PC-3 (cell line): Measurements from ENCODE around the gene CEACAM19. TPM values are rescaled to one million over a fixed set of nuclear protein-coding genes. Genes with fewer than 3 reads are reported as not detected.

Source experiments
- ATAC-seq: fragments of 200-7000 bp; cut with Tn5 transposase; 2 replicates; pipeline ENCODE4 v1.9.1; 2020; ENCODE audit warnings: mild to moderate bottlenecking, moderate library complexity
- BruUV-seq: library from RNA; stranded (reverse); fragments of 400-500 nt; replicated peaks from 2 replicates; lab custom pipeline; 2021; lab: Mats Ljungman, UMichigan
- CTCF ChIA-PET: fragments of 300-600 bp; sonication (Branson Sonifier 250); formaldehyde crosslinking; loops from one replicate; lab custom pipeline; 2022; ENCODE audit warnings: antibody characterized with exemption; lab: Charles Lee
- POLR2A ChIA-PET: fragments of 300-600 bp; sonication (Branson Sonifier 250); formaldehyde crosslinking; loops from one replicate; lab custom pipeline; 2022; ENCODE audit warnings: antibody characterized with exemption; ENCODE audit not compliant: unreplicated experiment; lab: Charles Lee
- DNase-seq: peaks from one replicate; pipeline ENCODE4 v3.0.0-alpha.2; 2015
- H2AFZ ChIP-seq: fragments of 300-600 bp; sonication (generic); 2 replicates; pipeline ENCODE4 v1.6.0; 2016; ENCODE audit warnings: antibody characterized with exemption, low read length
- H3F3A ChIP-seq: fragments of 300-600 bp; sonication (generic); one replicate; pipeline ENCODE4 v1.6.0; 2017; ENCODE audit warnings: antibody characterized with exemption, low read length, control low read depth, mild to moderate bottlenecking; ENCODE audit not compliant: unreplicated experiment
- H3K27ac ChIP-seq: fragments of 300-600 bp; sonication (generic); 2 replicates; pipeline ENCODE4 v1.5.1; 2016; ENCODE audit warnings: mild to moderate bottlenecking, low read length
- H3K27me3 ChIP-seq: fragments of 300-600 bp; sonication (generic); 2 replicates; pipeline ENCODE4 v1.6.1; 2016; ENCODE audit warnings: low read length, mixed read lengths
- H3K36me3 ChIP-seq: fragments of 300-600 bp; sonication (generic); 2 replicates; pipeline ENCODE4 v1.6.1; 2016; ENCODE audit warnings: low read depth, mixed run types, low read length, mixed read lengths
- H3K4me1 ChIP-seq: fragments of 300-600 bp; sonication (generic); 2 replicates; pipeline ENCODE4 v1.5.1; 2016; ENCODE audit warnings: low read length; ENCODE audit not compliant: insufficient read depth
- H3K4me2 ChIP-seq: fragments of 300-600 bp; sonication (generic); 2 replicates; pipeline ENCODE4 v1.6.0; 2016; ENCODE audit warnings: low read length
- H3K4me3 ChIP-seq: fragments of 300-600 bp; sonication (generic); 2 replicates; pipeline ENCODE4 v1.5.1; 2016; ENCODE audit warnings: mild to moderate bottlenecking, low read length, mixed read lengths
- H3K79me2 ChIP-seq: fragments of 300-600 bp; sonication (generic); 2 replicates; pipeline ENCODE4 v1.6.1; 2017; ENCODE audit warnings: low read length, mixed read lengths
- H3K9ac ChIP-seq: fragments of 300-600 bp; sonication (generic); 2 replicates; pipeline ENCODE4 v1.6.0; 2016; ENCODE audit warnings: mild to moderate bottlenecking, low read length
- H3K9me2 ChIP-seq: fragments of 300-600 bp; sonication (generic); replicated peaks from 2 replicates; pipeline ENCODE4 v1.6.1; 2016; ENCODE audit warnings: mixed run types, low read length, mixed read lengths
- H3K9me3 ChIP-seq: fragments of 300-600 bp; sonication (generic); 2 replicates; pipeline ENCODE4 v1.6.1; 2016; ENCODE audit warnings: low read length, mixed read lengths
- H4K20me1 ChIP-seq: fragments of 300-600 bp; sonication (generic); 2 replicates; pipeline ENCODE4 v1.6.1; 2016; ENCODE audit warnings: low read length, mixed read lengths
- CTCF ChIP-seq: fragments of 300-600 bp; sonication (generic); conservative IDR thresholded peaks from 2 replicates; pipeline ENCODE4 v1.5.1; 2017; ENCODE audit warnings: antibody characterized with exemption, low read depth, mild to moderate bottlenecking, low read length
- EZH2 ChIP-seq: fragments of 300-600 bp; sonication (generic); IDR thresholded peaks from one replicate; pipeline ENCODE4 v1.6.1; 2017; ENCODE audit warnings: antibody characterized with exemption, mild to moderate bottlenecking, low read length; ENCODE audit not compliant: unreplicated experiment
- EZH2phosphoT487 ChIP-seq: fragments of 300-600 bp; sonication (generic); IDR thresholded peaks from 2 replicates; pipeline ENCODE4 v1.6.1; 2018; ENCODE audit warnings: mild to moderate bottlenecking, antibody characterized with exemption, low read length, borderline replicate concordance
- intact Hi-C: fragments of 100-400 bp; cut with micrococcal nuclease; formaldehyde crosslinking; loops from 2 replicates; pipeline ENCODE4 v1.9.0; 2023
- total RNA-seq: library from RNA; depleted of rRNA; stranded (reverse); fragments of >200 nt; gene quantifications from 2 replicates; pipeline ENCODE4 v1.2.3, GENCODE V29; 2014

CEACAM19 gene
- total RNA-seq, 1 experiment from 2014 or later = 4.3 TPM

DNA sequence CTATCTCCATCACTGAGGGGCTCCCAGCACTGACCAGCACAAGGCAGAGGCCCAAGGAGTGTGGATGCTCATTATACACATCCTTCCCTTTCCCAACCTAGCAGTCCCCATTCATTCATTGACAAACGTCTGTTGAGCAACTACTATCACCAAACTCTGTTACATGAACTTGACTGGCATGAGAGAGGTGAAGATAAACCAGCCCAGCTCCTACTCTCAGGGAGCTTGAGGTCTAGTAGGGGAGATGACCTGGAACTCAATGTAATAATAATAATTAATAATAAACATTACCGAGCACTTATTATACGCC lies 18.8 kb downstream of the CEACAM19 start:
- TF ChIP-seq EZH2phosphoT487 (no peak), CTCF (no peak)
- no peak overlapping the region for H3K27ac ChIP-seq
- DNase-seq (no peak), ATAC-seq (no peak)
- H3K4me3 ChIP-seq = no peak overlapping the region
- H3K9me2 ChIP-seq = no peaks in the 10 kb centered on the region
- H2AFZ ChIP-seq = no peak overlapping the region
- no peaks in the 10 kb centered on the region for H3F3A ChIP-seq
- ChIA-PET POLR2A (no interaction called here), CTCF (interaction anchor here (1.4 to 2.2 kb wide), 2 partner anchors 34 to 81 kb away, joined by 6 to 7 read pairs; no protein-coding TSS in a partner anchor)
- H3K9ac ChIP-seq = no peak overlapping the region
- no peaks in the 10 kb centered on the region for H4K20me1 ChIP-seq
- H3K79me2 ChIP-seq = no peaks in the 10 kb centered on the region
- H3K9me3 ChIP-seq = no peaks in the 10 kb centered on the region
- H3K27me3 ChIP-seq = no peaks in the 10 kb centered on the region
- H3K4me1 ChIP-seq = peaks cover 42% of the 10 kb centered on the region
- no TSS peak for BruUV-seq
- no peak overlapping the region for H3K4me2 ChIP-seq
- H3K36me3 ChIP-seq = no peaks in the 10 kb centered on the region
- intact Hi-C loops = no loop called here

DNA sequence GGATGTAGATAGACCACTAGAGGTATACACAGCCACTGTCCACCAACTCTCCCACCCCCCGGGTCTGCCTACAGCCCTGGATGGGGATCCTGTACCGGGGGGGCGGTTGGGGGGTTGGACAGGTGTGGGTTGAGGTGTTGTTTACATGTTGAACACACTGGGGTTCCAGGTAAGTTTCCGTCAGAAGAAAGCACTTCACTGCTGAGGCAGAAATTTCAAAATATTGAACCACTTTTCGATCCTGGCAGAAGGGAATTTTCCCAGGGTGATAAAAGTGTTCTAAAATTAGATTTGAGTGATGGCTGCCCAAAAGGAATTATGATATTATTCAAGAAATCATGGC lies 21.1 kb downstream of the CEACAM19 start:
- peak overlapping the region; percentile 52; the same call in 1 of the 2 replicates for H2AFZ ChIP-seq
- H3K27ac ChIP-seq = peak overlapping the region; percentile 92
- ATAC-seq (no peak), DNase-seq (no peak)
- intact Hi-C loops = no loop called here
- TF ChIP-seq EZH2 (no peak), CTCF (no peak), EZH2phosphoT487 (no peak)
- peak overlapping the region; percentile 43 for H3K9ac ChIP-seq
- H3K4me2 ChIP-seq = peak overlapping the region; percentile 79
- no peaks in the 10 kb centered on the region for H3F3A ChIP-seq
- POLR2A ChIA-PET = no interaction called here
- CTCF ChIA-PET = no interaction called here
- H4K20me1 ChIP-seq = no peaks in the 10 kb centered on the region
- no peaks in the 10 kb centered on the region for H3K36me3 ChIP-seq
- peaks cover 35% of the 10 kb centered on the region for H3K4me1 ChIP-seq
- no peaks in the 10 kb centered on the region for H3K9me3 ChIP-seq
- BruUV-seq = no TSS peak
- H3K4me3 ChIP-seq = no peak overlapping the region
- no peaks in the 10 kb centered on the region for H3K27me3 ChIP-seq
- H3K9me2 ChIP-seq = no peaks in the 10 kb centered on the region
- H3K79me2 ChIP-seq = no peaks in the 10 kb centered on the region

- ATAC-seq = no peak
- CTCF ChIA-PET = interaction anchor here (1.0 kb wide), 1 partner anchor 152 kb away, joined by 6 read pairs; the partner anchor contains the start of gene NECTIN2
- no peaks in the 10 kb centered on the region for H3K9me2 ChIP-seq
- 0 out of 2 replicates have a peak overlapping the region, but pooled peaks have one; percentile 63 for H3K4me2 ChIP-seq
- no peak for DNase-seq
- H3K27ac ChIP-seq = peak overlapping the region; percentile 77
- H3K9me3 ChIP-seq = no peaks in the 10 kb centered on the region
- intact Hi-C loops = loop anchor here (2.0 kb wide), 1 partner anchor 25 kb away; no protein-coding TSS in a partner anchor
- peak; percentile 49; the same call in 1 of the 2 replicates for TF ChIP-seq CTCF
- no peak for TF ChIP-seq EZH2
- peaks cover 35% of the 10 kb centered on the region for H3K4me1 ChIP-seq
- no peaks in the 10 kb centered on the region for H3F3A ChIP-seq
- H4K20me1 ChIP-seq = no peaks in the 10 kb centered on the region
- no peaks in the 10 kb centered on the region for H3K27me3 ChIP-seq
- H3K9ac ChIP-seq = no peak overlapping the region
- no peak overlapping the region for H2AFZ ChIP-seq
- H3K4me3 ChIP-seq = no peak overlapping the region
- no peaks in the 10 kb centered on the region for H3K79me2 ChIP-seq
- BruUV-seq = no TSS peak
- H3K36me3 ChIP-seq = no peaks in the 10 kb centered on the region
- POLR2A ChIA-PET = no interaction called here
Observed at GRCh38 chr19:44694184-44694579, 22.9 kb downstream of the CEACAM19 start.
